HEK293 (cell line): ENCODE data around the gene TLCD3B.

ENCODE experiments used
- BCL11A ChIP-seq: fragments of 450-650 bp; formaldehyde crosslinking; IDR thresholded peaks from 2 replicates; pipeline ENCODE4 v1.5.1; 2016; ENCODE audit warnings: low read depth, missing biosample characterization, missing genetic modification characterization
- PRDM1 ChIP-seq: fragments of 450-650 bp; formaldehyde crosslinking; IDR thresholded peaks from 2 replicates; pipeline ENCODE4; 2016; ENCODE audit warnings: missing biosample characterization, missing genetic modification characterization
- YY1 ChIP-seq: fragments of 450-650 bp; formaldehyde crosslinking; IDR thresholded peaks from 2 replicates; pipeline ENCODE4 v1.5.1; 2018; ENCODE audit warnings: missing biosample characterization, missing genetic modification characterization
- ZBTB8A ChIP-seq: fragments of 450-650 bp; formaldehyde crosslinking; IDR thresholded peaks from 2 replicates; pipeline ENCODE4 v1.5.1; 2016; ENCODE audit warnings: missing biosample characterization, missing genetic modification characterization
- ZFHX2 ChIP-seq: fragments of 450-650 bp; formaldehyde crosslinking; conservative IDR thresholded peaks from 2 replicates; pipeline ENCODE4 v1.5.1; 2016; ENCODE audit warnings: missing biosample characterization, missing genetic modification characterization
- ZFP3 ChIP-seq: fragments of 450-650 bp; formaldehyde crosslinking; IDR thresholded peaks from 2 replicates; pipeline ENCODE4 v1.5.1; 2016; ENCODE audit warnings: low read depth, missing biosample characterization, missing genetic modification characterization
- ZNF132 ChIP-seq: fragments of 450-650 bp; formaldehyde crosslinking; IDR thresholded peaks from 2 replicates; pipeline ENCODE4 v1.5.1; 2017; ENCODE audit warnings: missing biosample characterization, missing genetic modification characterization, borderline replicate concordance
- ZNF155 ChIP-seq: fragments of 450-650 bp; formaldehyde crosslinking; IDR thresholded peaks from 2 replicates; pipeline ENCODE4 v1.5.1; 2016; ENCODE audit warnings: missing biosample characterization, missing genetic modification characterization
- ZNF174 ChIP-seq: fragments of 450-650 bp; formaldehyde crosslinking; IDR thresholded peaks from 2 replicates; pipeline ENCODE4 v1.5.0; 2017; ENCODE audit warnings: missing biosample characterization, mild to moderate bottlenecking, missing genetic modification characterization
- ZNF175 ChIP-seq: fragments of 450-650 bp; formaldehyde crosslinking; IDR thresholded peaks from 2 replicates; pipeline ENCODE4 v1.5.1; 2016; ENCODE audit warnings: missing biosample characterization, missing genetic modification characterization
- ZNF211 ChIP-seq: fragments of 450-650 bp; formaldehyde crosslinking; IDR thresholded peaks from 2 replicates; pipeline ENCODE4 v1.5.1; 2016; ENCODE audit warnings: low read depth, missing biosample characterization, missing genetic modification characterization
- ZNF221 ChIP-seq: fragments of 450-650 bp; formaldehyde crosslinking; IDR thresholded peaks from 2 replicates; pipeline ENCODE4 v1.5.1; 2017; ENCODE audit warnings: missing biosample characterization, missing genetic modification characterization, borderline replicate concordance
- ZNF311 ChIP-seq: fragments of 450-650 bp; formaldehyde crosslinking; IDR thresholded peaks from 2 replicates; pipeline ENCODE4 v1.5.1; 2017; ENCODE audit warnings: missing biosample characterization, missing genetic modification characterization, borderline replicate concordance
- ZNF354C ChIP-seq: fragments of 450-650 bp; formaldehyde crosslinking; IDR thresholded peaks from 2 replicates; pipeline ENCODE4 v1.5.1; 2016; ENCODE audit warnings: missing biosample characterization, missing genetic modification characterization, low read depth, borderline replicate concordance
- ZNF514 ChIP-seq: fragments of 450-650 bp; formaldehyde crosslinking; IDR thresholded peaks from 2 replicates; pipeline ENCODE4 v1.5.1; 2016; ENCODE audit warnings: missing biosample characterization, missing genetic modification characterization
- ZNF548 ChIP-seq: fragments of 450-650 bp; formaldehyde crosslinking; IDR thresholded peaks from 2 replicates; pipeline ENCODE4 v1.5.1; 2016; ENCODE audit warnings: missing biosample characterization, missing genetic modification characterization
- ZNF585B ChIP-seq: fragments of 450-650 bp; formaldehyde crosslinking; IDR thresholded peaks from 2 replicates; pipeline ENCODE4 v1.5.1; 2016; ENCODE audit warnings: missing biosample characterization, missing genetic modification characterization
- TF ChIP-seq, protein P1 (sequence below): fragments of 450-650 bp; formaldehyde crosslinking; IDR thresholded peaks from 2 replicates; pipeline ENCODE4 v1.5.1; 2017; ENCODE audit warnings: missing biosample characterization, missing genetic modification characterization
- TF ChIP-seq, protein P2 (sequence below): fragments of 450-650 bp; IDR thresholded peaks from 2 replicates; pipeline ENCODE4 v1.5.1; 2018; ENCODE audit warnings: missing biosample characterization, missing genetic modification characterization
- TF ChIP-seq, protein P3 (sequence below): fragments of 450-650 bp; formaldehyde crosslinking; IDR thresholded peaks from 2 replicates; pipeline ENCODE4 v1.5.1; 2016; ENCODE audit warnings: missing biosample characterization, missing genetic modification characterization
- TF ChIP-seq, protein P4 (sequence below): fragments of 450-650 bp; formaldehyde crosslinking; IDR thresholded peaks from 2 replicates; pipeline ENCODE4 v1.5.1; 2016; ENCODE audit warnings: missing biosample characterization, missing genetic modification characterization
- TF ChIP-seq, protein P5 (sequence below): fragments of 450-650 bp; formaldehyde crosslinking; IDR thresholded peaks from 2 replicates; pipeline ENCODE4; 2016; ENCODE audit warnings: missing biosample characterization, missing genetic modification characterization
- TF ChIP-seq, protein P6 (sequence below): fragments of 450-650 bp; formaldehyde crosslinking; IDR thresholded peaks from 2 replicates; pipeline ENCODE4 v1.5.1; 2016; ENCODE audit warnings: missing biosample characterization, missing genetic modification characterization
- TF ChIP-seq, protein P7 (sequence below): fragments of 450-650 bp; formaldehyde crosslinking; IDR thresholded peaks from 2 replicates; pipeline ENCODE4 v1.5.1; 2016; ENCODE audit warnings: missing biosample characterization, missing genetic modification characterization
- TF ChIP-seq, protein P8 (sequence below): fragments of 450-650 bp; formaldehyde crosslinking; IDR thresholded peaks from 2 replicates; pipeline ENCODE4 v1.5.1; 2016; ENCODE audit warnings: missing biosample characterization, missing genetic modification characterization
- TF ChIP-seq, protein P9 (sequence below): fragments of 450-650 bp; formaldehyde crosslinking; IDR thresholded peaks from 2 replicates; pipeline ENCODE4 v1.5.1; 2016; ENCODE audit warnings: missing biosample characterization, missing genetic modification characterization, borderline replicate concordance

Gene TLCD3B

DNA sequence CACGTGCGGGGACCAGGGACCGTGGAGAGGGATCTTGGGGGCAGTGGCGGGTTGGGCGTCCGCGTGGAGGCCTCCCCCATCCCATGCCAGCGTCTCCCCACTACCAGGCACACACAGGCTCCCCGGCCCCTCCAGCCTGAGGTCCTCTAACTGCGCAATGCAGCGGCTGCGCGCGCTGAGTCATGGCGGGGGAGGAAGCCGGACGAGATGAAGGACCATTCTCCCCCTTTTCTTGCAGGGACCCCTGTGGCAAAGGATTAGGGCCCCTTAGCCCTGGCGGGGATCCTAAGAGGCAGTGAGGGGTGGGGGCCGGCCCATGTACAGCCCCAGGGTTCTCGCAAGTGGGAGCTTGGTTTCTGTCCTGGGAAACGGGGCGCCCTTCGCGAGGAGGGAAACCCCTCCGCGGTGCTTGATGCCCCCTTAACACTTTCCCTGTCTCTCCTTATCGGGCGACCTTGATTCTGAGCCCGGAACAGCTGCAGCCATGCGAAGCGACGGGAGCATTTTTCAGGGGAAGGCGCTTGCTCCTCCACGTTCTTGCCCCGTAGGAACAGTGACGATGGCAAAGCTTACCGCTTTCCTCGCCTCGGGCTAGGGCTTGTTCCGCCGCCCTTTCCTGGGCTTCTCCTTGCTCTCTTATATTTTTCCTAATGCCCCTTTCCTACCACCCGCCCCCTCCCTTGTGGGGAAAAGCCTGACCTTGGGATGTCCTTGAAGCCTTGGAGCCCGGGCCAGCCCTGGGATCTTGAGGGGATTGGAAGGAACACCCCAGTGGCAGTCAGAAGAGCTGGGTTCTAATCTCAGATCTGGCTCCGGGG is 35.1 kb upstream of the TLCD3B start (continued):
- TF ChIP-seq ZNF585B (tag by site-specific recombination) (no peak), ZNF132 (tag by site-specific recombination) (no peak), PRDM1 (tag by site-specific recombination) (no peak), ZNF514 (tag by site-specific recombination) (no peak), ZNF354C (no peak), ZNF175 (no peak), ZFHX2 (tag by site-specific recombination) (peak; percentile 59), ZNF548 (tag by site-specific recombination) (no peak), ZNF221 (tag by site-specific recombination) (no peak), ZNF174 (tag by site-specific recombination) (no peak), ZNF155 (tag by site-specific recombination) (no peak), ZNF311 (tag by site-specific recombination) (no peak), ZFP3 (no peak), ZBTB8A (tag by site-specific recombination) (no peak), BCL11A (tag by site-specific recombination) (no peak), YY1 (tag by site-specific recombination) (peak; percentile 65), ZNF211 (no peak)
- TF ChIP-seq, protein P1, sequence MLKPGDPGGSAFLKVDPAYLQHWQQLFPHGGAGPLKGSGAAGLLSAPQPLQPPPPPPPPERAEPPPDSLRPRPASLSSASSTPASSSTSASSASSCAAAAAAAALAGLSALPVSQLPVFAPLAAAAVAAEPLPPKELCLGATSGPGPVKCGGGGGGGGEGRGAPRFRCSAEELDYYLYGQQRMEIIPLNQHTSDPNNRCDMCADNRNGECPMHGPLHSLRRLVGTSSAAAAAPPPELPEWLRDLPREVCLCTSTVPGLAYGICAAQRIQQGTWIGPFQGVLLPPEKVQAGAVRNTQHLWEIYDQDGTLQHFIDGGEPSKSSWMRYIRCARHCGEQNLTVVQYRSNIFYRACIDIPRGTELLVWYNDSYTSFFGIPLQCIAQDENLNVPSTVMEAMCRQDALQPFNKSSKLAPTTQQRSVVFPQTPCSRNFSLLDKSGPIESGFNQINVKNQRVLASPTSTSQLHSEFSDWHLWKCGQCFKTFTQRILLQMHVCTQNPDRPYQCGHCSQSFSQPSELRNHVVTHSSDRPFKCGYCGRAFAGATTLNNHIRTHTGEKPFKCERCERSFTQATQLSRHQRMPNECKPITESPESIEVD (tag by site-specific recombination), result no peak
- TF ChIP-seq, protein P2, sequence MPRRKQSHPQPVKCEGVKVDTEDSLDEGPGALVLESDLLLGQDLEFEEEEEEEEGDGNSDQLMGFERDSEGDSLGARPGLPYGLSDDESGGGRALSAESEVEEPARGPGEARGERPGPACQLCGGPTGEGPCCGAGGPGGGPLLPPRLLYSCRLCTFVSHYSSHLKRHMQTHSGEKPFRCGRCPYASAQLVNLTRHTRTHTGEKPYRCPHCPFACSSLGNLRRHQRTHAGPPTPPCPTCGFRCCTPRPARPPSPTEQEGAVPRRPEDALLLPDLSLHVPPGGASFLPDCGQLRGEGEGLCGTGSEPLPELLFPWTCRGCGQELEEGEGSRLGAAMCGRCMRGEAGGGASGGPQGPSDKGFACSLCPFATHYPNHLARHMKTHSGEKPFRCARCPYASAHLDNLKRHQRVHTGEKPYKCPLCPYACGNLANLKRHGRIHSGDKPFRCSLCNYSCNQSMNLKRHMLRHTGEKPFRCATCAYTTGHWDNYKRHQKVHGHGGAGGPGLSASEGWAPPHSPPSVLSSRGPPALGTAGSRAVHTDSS (tag by site-specific recombination), result no peak
- TF ChIP-seq, protein P3, sequence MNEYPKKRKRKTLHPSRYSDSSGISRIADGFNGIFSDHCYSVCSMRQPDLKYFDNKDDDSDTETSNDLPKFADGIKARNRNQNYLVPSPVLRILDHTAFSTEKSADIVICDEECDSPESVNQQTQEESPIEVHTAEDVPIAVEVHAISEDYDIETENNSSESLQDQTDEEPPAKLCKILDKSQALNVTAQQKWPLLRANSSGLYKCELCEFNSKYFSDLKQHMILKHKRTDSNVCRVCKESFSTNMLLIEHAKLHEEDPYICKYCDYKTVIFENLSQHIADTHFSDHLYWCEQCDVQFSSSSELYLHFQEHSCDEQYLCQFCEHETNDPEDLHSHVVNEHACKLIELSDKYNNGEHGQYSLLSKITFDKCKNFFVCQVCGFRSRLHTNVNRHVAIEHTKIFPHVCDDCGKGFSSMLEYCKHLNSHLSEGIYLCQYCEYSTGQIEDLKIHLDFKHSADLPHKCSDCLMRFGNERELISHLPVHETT, result peak; percentile 41
- TF ChIP-seq, protein P4, sequence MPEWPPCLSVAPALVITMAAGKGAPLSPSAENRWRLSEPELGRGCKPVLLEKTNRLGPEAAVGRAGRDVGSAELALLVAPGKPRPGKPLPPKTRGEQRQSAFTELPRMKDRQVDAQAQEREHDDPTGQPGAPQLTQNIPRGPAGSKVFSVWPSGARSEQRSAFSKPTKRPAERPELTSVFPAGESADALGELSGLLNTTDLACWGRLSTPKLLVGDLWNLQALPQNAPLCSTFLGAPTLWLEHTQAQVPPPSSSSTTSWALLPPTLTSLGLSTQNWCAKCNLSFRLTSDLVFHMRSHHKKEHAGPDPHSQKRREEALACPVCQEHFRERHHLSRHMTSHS (tag by site-specific recombination), result no peak
- TF ChIP-seq, protein P5, sequence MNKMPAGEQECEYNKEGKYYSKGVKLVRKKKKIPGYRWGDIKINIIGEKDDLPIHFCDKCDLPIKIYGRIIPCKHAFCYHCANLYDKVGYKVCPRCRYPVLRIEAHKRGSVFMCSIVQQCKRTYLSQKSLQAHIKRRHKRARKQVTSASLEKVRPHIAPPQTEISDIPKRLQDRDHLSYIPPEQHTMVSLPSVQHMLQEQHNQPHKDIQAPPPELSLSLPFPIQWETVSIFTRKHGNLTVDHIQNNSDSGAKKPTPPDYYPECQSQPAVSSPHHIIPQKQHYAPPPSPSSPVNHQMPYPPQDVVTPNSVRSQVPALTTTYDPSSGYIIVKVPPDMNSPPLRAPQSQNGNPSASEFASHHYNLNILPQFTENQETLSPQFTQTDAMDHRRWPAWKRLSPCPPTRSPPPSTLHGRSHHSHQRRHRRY (tag by site-specific recombination), result no peak
- TF ChIP-seq, protein P6, sequence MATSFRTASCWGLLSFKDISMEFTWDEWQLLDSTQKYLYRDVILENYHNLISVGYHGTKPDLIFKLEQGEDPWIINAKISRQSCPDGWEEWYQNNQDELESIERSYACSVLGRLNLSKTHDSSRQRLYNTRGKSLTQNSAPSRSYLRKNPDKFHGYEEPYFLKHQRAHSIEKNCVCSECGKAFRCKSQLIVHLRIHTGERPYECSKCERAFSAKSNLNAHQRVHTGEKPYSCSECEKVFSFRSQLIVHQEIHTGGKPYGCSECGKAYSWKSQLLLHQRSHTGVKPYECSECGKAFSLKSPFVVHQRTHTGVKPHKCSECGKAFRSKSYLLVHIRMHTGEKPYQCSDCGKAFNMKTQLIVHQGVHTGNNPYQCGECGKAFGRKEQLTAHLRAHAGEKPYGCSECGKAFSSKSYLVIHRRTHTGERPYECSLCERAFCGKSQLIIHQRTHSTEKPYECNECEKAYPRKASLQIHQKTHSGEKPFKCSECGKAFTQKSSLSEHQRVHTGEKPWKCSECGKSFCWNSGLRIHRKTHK, result no peak
- TF ChIP-seq, protein P7, sequence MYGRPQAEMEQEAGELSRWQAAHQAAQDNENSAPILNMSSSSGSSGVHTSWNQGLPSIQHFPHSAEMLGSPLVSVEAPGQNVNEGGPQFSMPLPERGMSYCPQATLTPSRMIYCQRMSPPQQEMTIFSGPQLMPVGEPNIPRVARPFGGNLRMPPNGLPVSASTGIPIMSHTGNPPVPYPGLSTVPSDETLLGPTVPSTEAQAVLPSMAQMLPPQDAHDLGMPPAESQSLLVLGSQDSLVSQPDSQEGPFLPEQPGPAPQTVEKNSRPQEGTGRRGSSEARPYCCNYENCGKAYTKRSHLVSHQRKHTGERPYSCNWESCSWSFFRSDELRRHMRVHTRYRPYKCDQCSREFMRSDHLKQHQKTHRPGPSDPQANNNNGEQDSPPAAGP (tag by site-specific recombination), result peak; percentile 44; the same call in 1 of the 2 replicates
- TF ChIP-seq, protein P8, sequence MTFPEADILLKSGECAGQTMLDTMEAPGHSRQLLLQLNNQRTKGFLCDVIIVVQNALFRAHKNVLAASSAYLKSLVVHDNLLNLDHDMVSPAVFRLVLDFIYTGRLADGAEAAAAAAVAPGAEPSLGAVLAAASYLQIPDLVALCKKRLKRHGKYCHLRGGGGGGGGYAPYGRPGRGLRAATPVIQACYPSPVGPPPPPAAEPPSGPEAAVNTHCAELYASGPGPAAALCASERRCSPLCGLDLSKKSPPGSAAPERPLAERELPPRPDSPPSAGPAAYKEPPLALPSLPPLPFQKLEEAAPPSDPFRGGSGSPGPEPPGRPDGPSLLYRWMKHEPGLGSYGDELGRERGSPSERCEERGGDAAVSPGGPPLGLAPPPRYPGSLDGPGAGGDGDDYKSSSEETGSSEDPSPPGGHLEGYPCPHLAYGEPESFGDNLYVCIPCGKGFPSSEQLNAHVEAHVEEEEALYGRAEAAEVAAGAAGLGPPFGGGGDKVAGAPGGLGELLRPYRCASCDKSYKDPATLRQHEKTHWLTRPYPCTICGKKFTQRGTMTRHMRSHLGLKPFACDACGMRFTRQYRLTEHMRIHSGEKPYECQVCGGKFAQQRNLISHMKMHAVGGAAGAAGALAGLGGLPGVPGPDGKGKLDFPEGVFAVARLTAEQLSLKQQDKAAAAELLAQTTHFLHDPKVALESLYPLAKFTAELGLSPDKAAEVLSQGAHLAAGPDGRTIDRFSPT (tag by site-specific recombination), result peak; percentile 20; the same call in 1 of the 2 replicates
- TF ChIP-seq, protein P9, sequence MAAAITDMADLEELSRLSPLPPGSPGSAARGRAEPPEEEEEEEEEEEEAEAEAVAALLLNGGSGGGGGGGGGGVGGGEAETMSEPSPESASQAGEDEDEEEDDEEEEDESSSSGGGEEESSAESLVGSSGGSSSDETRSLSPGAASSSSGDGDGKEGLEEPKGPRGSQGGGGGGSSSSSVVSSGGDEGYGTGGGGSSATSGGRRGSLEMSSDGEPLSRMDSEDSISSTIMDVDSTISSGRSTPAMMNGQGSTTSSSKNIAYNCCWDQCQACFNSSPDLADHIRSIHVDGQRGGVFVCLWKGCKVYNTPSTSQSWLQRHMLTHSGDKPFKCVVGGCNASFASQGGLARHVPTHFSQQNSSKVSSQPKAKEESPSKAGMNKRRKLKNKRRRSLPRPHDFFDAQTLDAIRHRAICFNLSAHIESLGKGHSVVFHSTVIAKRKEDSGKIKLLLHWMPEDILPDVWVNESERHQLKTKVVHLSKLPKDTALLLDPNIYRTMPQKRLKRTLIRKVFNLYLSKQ, result no peak
